Measurements from ENCODE around the gene FBXW10. TPM values are rescaled to one million over a fixed set of nuclear protein-coding genes. Genes with fewer than 3 reads are reported as not detected.
"Not testable (repeated sequence)": the region's sequence is repeated elsewhere in the genome, so short reads cannot be mapped to it uniquely, and the experiment has no call there.

FBXW10 gene
- polyA plus RNA-seq, 1 donor from 2014 or later = 0.21 TPM

DNA sequence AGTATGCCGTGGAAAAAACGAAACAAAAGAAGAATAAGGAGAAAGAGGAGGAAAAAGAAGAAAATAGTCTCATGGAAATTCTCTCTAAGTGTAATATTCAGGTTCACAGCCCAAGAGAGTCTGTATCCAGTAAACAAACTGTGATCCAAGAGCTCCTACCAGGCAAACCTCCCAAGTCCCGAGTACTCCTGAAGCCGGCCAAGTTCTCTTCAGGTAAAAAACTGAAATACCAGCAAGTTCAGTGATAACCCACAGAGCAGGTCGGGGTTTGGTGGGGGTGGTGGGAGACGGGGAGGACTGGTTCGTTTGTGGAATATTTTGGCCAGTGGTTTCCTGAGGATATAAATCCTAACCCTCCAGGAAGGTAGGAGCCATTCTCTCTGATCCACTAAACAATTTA is 28.6 kb downstream of the FBXW10 start:
- Histone ChIP-seq H3F3A (ENCODE audit: insufficient read depth, low read length, poor library complexity, severe bottlenecking) (no peaks in the 10 kb centered on the region), H3K27me3 (ENCODE audit: insufficient read depth, low read depth, low read length) (no peaks in the 10 kb centered on the region), H2AFZ (ENCODE audit: low read depth, low read length) (no peak overlapping the region)

GRCh38 chr17:18780991-18781718 is 37.3 kb downstream of the FBXW10 start, which contains the start of gene TVP23B:
Gene TVP23B (plus strand): TSS chr17:18781183. CDS start chr17:18781294, 111 bp downstream.
- Histone ChIP-seq H3K4me3 (ENCODE audit: low read length) (peak within 1 kb of the TSS; percentile 60), H3K27ac (ENCODE audit: low read length) (peak within 1 kb of the TSS; percentile 73), H3K9ac (ENCODE audit: low read length) (peak within 1 kb of the TSS; percentile 71)
- not testable (repeated sequence) for H3K36me3 ChIP-seq (ENCODE audit: insufficient read depth, low read length); H3K9me3 ChIP-seq (ENCODE audit: low read length); H3K79me2 ChIP-seq (replicated peaks; ENCODE audit: insufficient read depth, low read length); H3K27me3 ChIP-seq (ENCODE audit: insufficient read depth, low read depth, low read length); H3K9me2 ChIP-seq (ENCODE audit: insufficient read depth, low read length); H3K4me2 ChIP-seq (ENCODE audit: low read length); H3F3A ChIP-seq (ENCODE audit: insufficient read depth, low read length, poor library complexity, severe bottlenecking); H2AFZ ChIP-seq (ENCODE audit: low read depth, low read length); H4K20me1 ChIP-seq (ENCODE audit: insufficient read depth)
- TF ChIP-seq POLR2AphosphoS5 (IDR thresholded peaks at IDR 0.05) (peak; percentile 82), TAF1 (IDR thresholded peaks at IDR 0.05; ENCODE audit: low read depth) (peak; percentile 45)

More for the DNA sequence above, 28.6 kb downstream of the FBXW10 start:
- Histone ChIP-seq H3K27ac (ENCODE audit: low read length) (no peak overlapping the region), H3K9me3 (ENCODE audit: low read length) (no peaks in the 10 kb centered on the region), H3K79me2 (replicated peaks; ENCODE audit: insufficient read depth, low read length) (no peaks in the 10 kb centered on the region), H3K36me3 (ENCODE audit: insufficient read depth, low read length) (no peaks in the 10 kb centered on the region), H4K20me1 (ENCODE audit: insufficient read depth) (no peaks in the 10 kb centered on the region), H3K4me3 (ENCODE audit: low read length) (no peak overlapping the region), H3K9me2 (ENCODE audit: insufficient read depth, low read length) (no peaks in the 10 kb centered on the region), H3K9ac (ENCODE audit: low read length) (no peak overlapping the region), H3K4me2 (ENCODE audit: low read length) (no peak overlapping the region)
- TF ChIP-seq SMC3 (conservative IDR thresholded peaks at IDR 0.05; ENCODE audit: poor library complexity) (no peak), TAF1 (IDR thresholded peaks at IDR 0.05; ENCODE audit: low read depth) (no peak), MXI1 (conservative IDR thresholded peaks at IDR 0.05; ENCODE audit: poor library complexity, severe bottlenecking) (no peak), POLR2AphosphoS5 (IDR thresholded peaks at IDR 0.05) (no peak), EP300 (conservative IDR thresholded peaks at IDR 0.05; ENCODE audit: poor library complexity, severe bottlenecking) (no peak), REST (IDR thresholded peaks at IDR 0.05; ENCODE audit: borderline replicate concordance) (no peak), EZH2 (IDR thresholded peaks at IDR 0.05; ENCODE audit: borderline replicate concordance, insufficient read depth, low read length, poor library complexity, severe bottlenecking) (no peak), RAD21 (conservative IDR thresholded peaks at IDR 0.05) (no peak), CTCF (IDR thresholded peaks at IDR 0.05; ENCODE audit: poor library complexity, severe bottlenecking) (no peak)

GRCh38 chr17:18781805-18782204 is 38.0 kb downstream of the FBXW10 start:
- not testable (repeated sequence) for H3K27ac ChIP-seq (ENCODE audit: low read length); H2AFZ ChIP-seq (ENCODE audit: low read depth, low read length); H3K4me2 ChIP-seq (ENCODE audit: low read length); H3K79me2 ChIP-seq (replicated peaks; ENCODE audit: insufficient read depth, low read length); H3K9me3 ChIP-seq (ENCODE audit: low read length); H3K9me2 ChIP-seq (ENCODE audit: insufficient read depth, low read length); H3F3A ChIP-seq (ENCODE audit: insufficient read depth, low read length, poor library complexity, severe bottlenecking); H4K20me1 ChIP-seq (ENCODE audit: insufficient read depth); H3K27me3 ChIP-seq (ENCODE audit: insufficient read depth, low read depth, low read length); H3K36me3 ChIP-seq (ENCODE audit: insufficient read depth, low read length)
- peak overlapping the region; percentile 60 for H3K4me3 ChIP-seq (ENCODE audit: low read length)
- H3K9ac ChIP-seq (ENCODE audit: low read length) = peak overlapping the region; percentile 71

- H3F3A ChIP-seq (ENCODE audit: insufficient read depth, low read length, poor library complexity, severe bottlenecking); H3K4me3 ChIP-seq (ENCODE audit: low read length); H3K27ac ChIP-seq (ENCODE audit: low read length); H3K9me2 ChIP-seq (ENCODE audit: insufficient read depth, low read length); H3K9ac ChIP-seq (ENCODE audit: low read length); H4K20me1 ChIP-seq (ENCODE audit: insufficient read depth); H3K79me2 ChIP-seq (replicated peaks; ENCODE audit: insufficient read depth, low read length); H3K4me2 ChIP-seq (ENCODE audit: low read length); H3K9me3 ChIP-seq (ENCODE audit: low read length); H2AFZ ChIP-seq (ENCODE audit: low read depth, low read length); H3K27me3 ChIP-seq (ENCODE audit: insufficient read depth, low read depth, low read length); H3K36me3 ChIP-seq (ENCODE audit: insufficient read depth, low read length): not testable (repeated sequence)
Measured at GRCh38 chr17:18785933-18786332, 42.1 kb downstream of the FBXW10 start.

DNA sequence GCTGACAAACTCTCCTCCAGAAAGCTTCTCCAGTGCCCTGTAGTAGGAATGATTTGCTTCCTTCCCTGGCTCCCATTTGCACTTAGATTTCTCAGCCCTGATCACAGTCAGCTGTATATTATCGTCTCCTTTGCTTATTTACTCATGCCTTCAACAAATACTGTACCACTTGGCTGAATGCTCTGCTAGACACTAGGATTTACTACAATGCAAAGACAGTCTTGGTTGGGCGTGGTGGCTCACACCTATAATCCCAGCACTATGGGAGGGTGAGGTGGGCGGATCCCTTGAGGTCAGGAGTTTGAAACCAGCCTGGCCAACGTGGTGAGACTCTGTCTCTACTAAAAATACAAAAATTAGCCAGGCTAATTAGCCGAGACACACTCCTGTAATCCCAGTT is 43.0 kb downstream of the FBXW10 start:
- H4K20me1 ChIP-seq (ENCODE audit: insufficient read depth); H3K9ac ChIP-seq (ENCODE audit: low read length); H3K79me2 ChIP-seq (replicated peaks; ENCODE audit: insufficient read depth, low read length); H3K27ac ChIP-seq (ENCODE audit: low read length); H3F3A ChIP-seq (ENCODE audit: insufficient read depth, low read length, poor library complexity, severe bottlenecking); H3K9me2 ChIP-seq (ENCODE audit: insufficient read depth, low read length); H3K4me2 ChIP-seq (ENCODE audit: low read length); H3K27me3 ChIP-seq (ENCODE audit: insufficient read depth, low read depth, low read length); H3K36me3 ChIP-seq (ENCODE audit: insufficient read depth, low read length); H3K4me3 ChIP-seq (ENCODE audit: low read length); H3K9me3 ChIP-seq (ENCODE audit: low read length); H2AFZ ChIP-seq (ENCODE audit: low read depth, low read length): not testable (repeated sequence)

All from neural cell (in vitro differentiated cells).